Peyer's patch (tissue), 4 donors: Measurements from ENCODE around the gene TOB2.

ENCODE experiments used
- CTCF ChIP-seq, 6 experiments: fragments of 450-650 bp in 4 of 6; fragments of 200-600 bp in 2 of 6; sonication (generic) in 1 of 6; IDR thresholded peaks; one replicate each; pipeline ENCODE4 v1.5.1; 2017 to 2019; ENCODE audit warnings: antibody characterized with exemption in 6 of 6, mild to moderate bottlenecking in 3 of 6, moderate library complexity in 1 of 6
- POLR2A ChIP-seq, 2 donors: fragments of 450-650 bp; IDR thresholded peaks; one replicate each; pipeline ENCODE4 v1.5.1; 2017; ENCODE audit warnings: antibody characterized with exemption in 2 of 2, mild to moderate bottlenecking in 2 of 2, moderate library complexity in 2 of 2

- TF ChIP-seq CTCF (IDR thresholded peaks at IDR 0.05) (peak; percentile 91 to 98 (median 96)), POLR2A (IDR thresholded peaks at IDR 0.05) (no peak)
Observed at GRCh38 chr22:41403532-41404318, 42.9 kb downstream of the TOB2 start.
